GM10847 (cell line): ENCODE measurements around the gene PHACTR1.

ENCODE experiments used
- POLR2A ChIP-seq: IDR thresholded peaks from 2 replicates; pipeline ENCODE4 v1.6.1; 2011; ENCODE audit not compliant: insufficient read length; ENCODE audit errors: extremely low read depth

Gene PHACTR1

GRCh38 chr6:13281686-13282085 lies 565.1 kb downstream of the PHACTR1 start:
- TF ChIP-seq POLR2A = no peak

GRCh38 chr6:13282393-13283069 lies 566.0 kb downstream of the PHACTR1 start:
- TF ChIP-seq POLR2A = no peak

GRCh38 chr6:13283331-13283730 lies 566.8 kb downstream of the PHACTR1 start:
- TF ChIP-seq POLR2A = no peak

GRCh38 chr6:13284646-13285045 lies 568.1 kb downstream of the PHACTR1 start:
- TF ChIP-seq POLR2A = no peak

- TF ChIP-seq POLR2A = no peak
These were observed 569.1 kb downstream of the PHACTR1 start for GRCh38 chr6:13285705-13286104.

- no peak for TF ChIP-seq POLR2A
These were observed 569.6 kb downstream of the PHACTR1 start for GRCh38 chr6:13286181-13286580.

GRCh38 chr6:13287104-13287503 lies 570.5 kb downstream of the PHACTR1 start:
- no peak for TF ChIP-seq POLR2A

GRCh38 chr6:13288481-13288880 lies 571.9 kb downstream of the PHACTR1 start:
- peak; percentile 9 for TF ChIP-seq POLR2A

- no peak for TF ChIP-seq POLR2A
These were observed 572.4 kb downstream of the PHACTR1 start for GRCh38 chr6:13288969-13289391.

- TF ChIP-seq POLR2A = no peak
These were observed 573.3 kb downstream of the PHACTR1 start for GRCh38 chr6:13289789-13290318.

GRCh38 chr6:13290335-13290734 lies 573.8 kb downstream of the PHACTR1 start:
- TF ChIP-seq POLR2A = no peak

- TF ChIP-seq POLR2A = no peak
These were observed 576.2 kb downstream of the PHACTR1 start for GRCh38 chr6:13292774-13293173.

GRCh38 chr6:13294499-13295069 lies 578.0 kb downstream of the PHACTR1 start:
- no peak for TF ChIP-seq POLR2A

- TF ChIP-seq POLR2A = no peak
These were observed 579.0 kb downstream of the PHACTR1 start for GRCh38 chr6:13295576-13295975.

- no peak for TF ChIP-seq POLR2A
These were observed 580.0 kb downstream of the PHACTR1 start for GRCh38 chr6:13296536-13296997.

- TF ChIP-seq POLR2A = no peak
These were observed 580.8 kb downstream of the PHACTR1 start for GRCh38 chr6:13297391-13297790.
